Ovary (tissue), 1 donor: ENCODE data around the gene RASGRP1.

Source experiments
- EP300 ChIP-seq: sonication (generic); formaldehyde crosslinking; IDR thresholded peaks from one replicate; pipeline ENCODE4 v1.6.1; 2017; ENCODE audit warnings: antibody characterized with exemption
- POLR2A ChIP-seq: fragments of 450-650 bp; IDR thresholded peaks from one replicate; pipeline ENCODE4 v1.6.1; 2017; ENCODE audit warnings: antibody characterized with exemption, mild to moderate bottlenecking, moderate library complexity

- TF ChIP-seq POLR2A (no peak), EP300 (no peak)
These were observed 123.5 kb downstream of the RASGRP1 start for GRCh38 chr15:38441130-38441519.
